Adipose tissue (tissue), 3 donors: ENCODE measurements around the gene RRBP1. TPM values are rescaled to one million over a fixed set of nuclear protein-coding genes. Genes with fewer than 3 reads are reported as not detected.

Experiments used
- H3K27ac ChIP-seq: one replicate; pipeline ENCODE4 v1.5.1; 2013; ENCODE audit warnings: low read depth, low read length
- WGBS, 3 donors: extraction: QIAGEN DNeasy Blood & Tissue Kit; methylation state at CpG; one replicate each; pipeline ENCODE4 v1.1.7; 2013; 5-methylcytosine and 5-hydroxymethylcytosine counted together
- polyA plus RNA-seq, 3 donors: library from polyadenylated mRNA; stranded (reverse); fragments of 200-250 nt; gene quantifications; one replicate each; pipeline ENCODE4 v1.2.3, GENCODE V29; 2013
- donor health status: healthy with polysubstance abuse.
- donor health status: Bipolar disorder and iron deficiency.
- donor health status: healthy.

The RRBP1 gene
- polyA plus RNA-seq, 3 donors, result 50.9 to 227 (median 80.2) TPM

DNA sequence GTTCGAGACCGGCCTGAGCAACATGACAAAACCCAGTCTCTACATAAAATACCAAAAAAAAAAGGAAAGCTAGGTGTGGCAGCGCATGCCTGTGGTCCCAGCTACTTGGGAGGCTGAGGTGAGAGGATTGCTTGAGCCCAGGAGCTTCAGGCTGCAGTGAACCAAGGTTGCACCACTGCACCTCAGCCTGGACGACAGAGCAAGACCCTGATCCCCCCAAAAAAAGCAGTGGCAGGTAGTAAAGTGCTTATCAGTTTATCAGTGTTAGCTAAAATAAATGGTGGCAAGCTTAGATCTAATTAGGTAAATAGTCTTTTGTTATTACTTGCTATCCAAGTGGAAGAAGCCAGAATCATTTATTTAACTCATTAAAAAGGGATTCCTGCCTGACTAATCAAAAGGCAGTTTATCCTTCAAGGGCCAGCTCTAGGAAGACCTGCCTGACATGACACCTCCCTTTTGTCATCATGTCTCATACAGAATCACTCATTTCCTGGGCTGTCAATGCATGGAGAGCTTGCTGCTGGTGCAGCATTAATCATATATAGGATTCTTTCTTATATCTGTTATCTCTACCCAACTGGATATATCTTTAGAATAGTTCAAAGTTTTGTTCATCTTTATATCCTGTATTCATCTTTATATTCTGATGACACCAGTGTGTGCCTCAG lies 102.5 kb downstream of the RRBP1 start:
- no peak overlapping the region for H3K27ac ChIP-seq
- WGBS, 3 donors, result 88 to 95% (median 95%) methylated on average over 4 of the region's 4 CpGs

DNA sequence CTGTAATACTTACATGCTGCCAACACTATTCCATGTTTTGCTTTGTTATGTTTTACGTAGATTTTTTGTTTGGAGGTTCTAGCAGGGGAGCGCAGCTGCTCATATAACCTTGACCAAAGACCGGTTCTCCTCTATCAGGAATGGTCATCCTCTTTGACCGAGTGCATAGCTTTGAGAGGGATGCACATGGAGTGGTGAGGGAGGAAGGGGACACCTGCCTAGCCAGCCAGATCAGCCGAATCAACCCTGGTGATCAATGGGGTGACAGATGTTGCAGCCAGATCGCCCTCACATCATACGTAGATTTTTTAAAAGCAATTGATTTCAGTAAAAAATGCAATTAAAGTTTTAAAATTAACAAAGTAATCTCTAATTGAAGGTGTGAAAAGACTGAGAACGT lies 105.8 kb downstream of the RRBP1 start:
- 29 to 83% (median 78%) methylated on average over 8 of the region's 8 CpGs for WGBS, 3 donors
- H3K27ac ChIP-seq, result no peak overlapping the region

DNA sequence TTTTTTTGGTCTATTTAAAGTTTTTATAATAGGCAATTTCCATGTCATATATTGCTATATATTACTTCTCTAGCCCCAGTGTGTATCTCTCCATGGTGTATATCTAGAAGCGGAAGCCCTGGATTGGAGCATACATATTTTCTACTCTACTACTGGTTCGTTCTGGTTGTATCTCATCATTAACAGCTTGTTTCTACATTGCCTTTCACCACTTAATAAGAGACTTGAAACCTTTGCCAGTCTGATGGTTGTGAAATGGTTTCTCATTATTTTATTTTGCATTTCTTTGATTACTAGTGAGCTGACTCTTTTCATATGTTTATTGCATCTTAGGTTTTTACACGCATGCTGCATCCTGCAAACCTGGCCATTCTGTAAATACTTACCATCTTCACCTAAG lies 108.6 kb downstream of the RRBP1 start:
- 42 to 81% (median 71%) methylated on average over 3 of the region's 3 CpGs for WGBS, 3 donors
- H3K27ac ChIP-seq, result no peak overlapping the region

DNA sequence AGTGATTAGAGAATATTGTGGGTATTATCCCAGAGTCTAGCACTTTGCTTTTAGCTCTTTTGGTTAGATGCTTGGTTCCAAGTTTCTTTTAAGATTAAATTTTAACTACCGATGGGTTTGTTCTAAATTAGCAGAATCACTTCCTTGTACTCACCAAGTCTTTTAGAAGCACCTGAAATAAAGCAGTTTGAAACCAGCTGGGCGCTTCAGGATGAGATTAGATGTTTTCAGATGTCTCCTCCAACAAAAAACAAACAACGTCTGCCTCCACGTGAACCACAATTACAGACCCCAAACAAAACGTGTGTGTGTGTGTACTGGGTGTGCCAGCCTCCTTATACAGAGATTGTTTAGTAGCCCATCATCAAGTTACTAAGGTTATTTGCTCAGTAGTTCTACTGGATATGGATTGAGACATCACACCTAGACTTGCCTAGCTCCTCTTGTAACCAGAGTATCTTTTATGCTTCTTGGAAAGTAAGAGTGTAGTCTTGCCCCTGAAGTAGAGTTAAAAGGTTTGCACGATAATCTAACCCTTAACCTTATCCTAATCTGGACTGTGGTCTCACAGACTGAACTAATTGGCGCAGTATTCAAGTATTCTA lies 109.9 kb downstream of the RRBP1 start:
- WGBS, 3 donors, result 20 to 66% (median 53%) methylated on average over 7 of the region's 7 CpGs

DNA sequence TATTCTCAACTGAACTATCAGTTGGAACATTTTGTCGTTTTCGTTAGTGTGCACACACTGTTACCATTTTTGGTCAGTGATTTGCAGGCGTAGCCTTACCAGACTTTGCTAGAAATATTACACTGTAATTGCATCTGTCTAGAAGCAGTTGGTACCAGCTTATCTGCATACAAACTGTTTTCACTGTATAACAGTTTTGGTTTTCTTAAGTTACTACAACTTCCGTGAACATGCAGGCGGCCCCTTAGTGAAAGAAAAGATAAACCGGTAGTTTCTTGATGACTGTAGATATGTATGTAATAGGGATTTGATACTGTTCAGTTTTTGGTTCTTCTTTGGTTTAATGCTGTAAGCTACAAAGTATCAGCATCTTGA lies 110.9 kb downstream of the RRBP1 start:
- WGBS, 3 donors, result 7 to 16% (median 13%) methylated on average over 6 of the region's 6 CpGs
- H3K27ac ChIP-seq, result no peak overlapping the region

More for the DNA sequence above, 109.9 kb downstream of the RRBP1 start:
- H3K27ac ChIP-seq, result no peak overlapping the region

DNA sequence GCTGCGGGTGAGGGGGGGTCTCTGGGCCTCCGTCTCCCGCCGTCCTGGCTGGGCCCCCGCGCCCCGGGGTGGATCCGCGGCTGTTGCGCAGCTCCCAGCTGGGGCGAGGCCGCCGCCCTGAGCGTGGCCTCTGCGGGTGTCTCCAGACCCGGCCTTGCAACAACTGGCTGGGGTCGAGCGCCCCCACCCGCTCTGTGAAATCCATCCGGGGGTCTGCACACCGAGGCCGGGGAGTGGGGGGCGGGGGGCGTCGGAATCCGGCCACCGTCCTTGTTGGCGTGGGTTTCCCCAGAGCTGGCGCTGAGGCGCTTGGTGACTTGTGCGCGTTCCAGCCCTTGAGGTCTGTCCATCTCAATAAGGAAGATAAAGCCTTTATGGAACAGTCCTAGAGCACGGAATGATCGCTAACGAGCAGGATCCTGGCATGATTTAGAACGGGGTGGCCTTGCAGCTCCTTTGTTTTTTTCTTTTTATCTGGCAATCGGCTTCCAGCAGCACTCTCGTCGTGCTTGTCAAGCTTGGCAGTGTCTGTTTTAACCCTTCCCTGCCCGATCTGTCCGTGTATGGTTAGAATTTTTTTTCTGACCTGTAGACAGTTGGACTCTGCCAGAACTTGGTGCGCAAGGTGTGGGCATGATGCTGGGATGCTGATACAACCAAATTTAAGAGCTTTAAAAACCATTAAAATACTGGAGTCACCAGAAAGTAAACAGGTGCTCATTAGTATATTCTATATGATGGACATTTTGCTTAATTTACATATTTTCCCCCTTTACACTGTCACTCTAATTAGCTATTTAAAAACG lies 111.5 kb downstream of the RRBP1 start:
- peak overlapping the region; percentile 9 for H3K27ac ChIP-seq
- 1% methylated on average over 43 of the region's 43 CpGs for WGBS, 3 donors

DNA sequence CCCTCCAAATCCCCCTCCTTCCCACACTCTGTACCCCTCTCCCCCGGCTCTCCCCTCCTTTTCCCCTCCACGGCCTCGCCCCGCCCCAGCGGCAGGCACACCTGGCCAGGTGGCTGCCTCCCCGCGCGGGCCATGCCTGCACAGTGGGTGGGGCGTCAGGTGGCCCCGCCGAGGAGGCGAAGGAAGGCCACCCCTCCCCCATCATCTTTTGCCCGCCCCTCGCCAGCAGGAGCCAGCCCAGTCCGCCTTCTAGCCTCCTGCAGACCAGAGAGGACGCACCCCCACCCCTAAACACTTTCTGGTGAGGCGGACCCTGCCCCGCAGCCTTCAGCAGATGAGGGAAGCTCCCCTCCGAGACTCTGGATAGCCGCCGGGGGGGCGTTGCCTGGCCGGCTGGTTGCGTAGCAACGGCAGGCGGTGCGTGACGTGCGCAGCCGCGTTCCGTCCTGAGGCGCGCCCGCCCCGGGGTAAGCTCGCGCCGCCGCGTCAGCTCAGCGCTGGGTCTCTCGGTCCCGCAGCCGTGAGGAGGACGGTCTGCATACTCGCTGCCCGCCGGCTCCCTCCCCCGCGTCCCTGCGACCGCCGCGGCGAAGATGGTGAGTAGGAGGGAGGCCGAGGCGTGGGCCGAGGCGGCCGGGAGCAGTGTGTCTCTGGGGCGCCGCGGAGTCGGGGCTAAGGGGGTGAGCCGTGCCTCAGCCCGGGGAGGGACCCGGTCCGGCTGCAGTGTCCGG lies 112.3 kb downstream of the RRBP1 start, which contains the start of gene DSTN:
Gene DSTN, plus strand, starts transcription at position 460 of the 731 bp plus-strand sequence. Its CDS starts 134 bp downstream, at position 594.
- H3K27ac ChIP-seq, result peak within 1 kb of the TSS; percentile 24
- 0 to 1% (median 0%) methylated on average over 67 to 70 of the region's 70 CpGs for WGBS, 3 donors

DNA sequence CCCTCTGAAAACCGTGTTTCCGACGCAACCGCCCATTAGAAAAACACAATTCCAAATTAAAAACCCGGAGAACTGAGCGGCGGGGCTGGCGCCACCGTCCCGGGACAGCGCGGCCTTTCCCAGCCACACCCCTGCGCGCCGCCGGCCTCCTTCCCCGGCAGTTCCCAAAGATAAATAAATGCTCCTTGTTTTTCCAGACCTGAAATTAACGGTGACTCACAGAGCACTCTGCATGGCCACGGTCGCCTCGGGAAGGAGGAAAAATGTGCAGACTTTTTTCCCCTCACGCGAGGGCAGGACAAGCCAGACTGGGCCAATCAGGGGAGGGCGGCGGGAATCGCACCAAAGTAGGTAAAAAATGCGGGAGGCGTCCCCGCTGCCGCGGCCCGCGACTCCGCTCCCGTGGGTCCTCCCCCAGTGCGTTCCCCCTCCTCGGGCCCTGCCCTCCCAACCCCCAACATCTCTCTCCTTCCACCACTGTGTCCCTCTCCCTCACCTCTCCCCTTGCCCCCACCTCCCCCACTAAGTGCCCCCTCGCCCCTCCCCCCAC lies 113.0 kb downstream of the RRBP1 start:
- 1 to 3% (median 2%) methylated on average over 36 to 38 of the region's 38 CpGs for WGBS, 3 donors
- H3K27ac ChIP-seq, result peak overlapping the region; percentile 24

DNA sequence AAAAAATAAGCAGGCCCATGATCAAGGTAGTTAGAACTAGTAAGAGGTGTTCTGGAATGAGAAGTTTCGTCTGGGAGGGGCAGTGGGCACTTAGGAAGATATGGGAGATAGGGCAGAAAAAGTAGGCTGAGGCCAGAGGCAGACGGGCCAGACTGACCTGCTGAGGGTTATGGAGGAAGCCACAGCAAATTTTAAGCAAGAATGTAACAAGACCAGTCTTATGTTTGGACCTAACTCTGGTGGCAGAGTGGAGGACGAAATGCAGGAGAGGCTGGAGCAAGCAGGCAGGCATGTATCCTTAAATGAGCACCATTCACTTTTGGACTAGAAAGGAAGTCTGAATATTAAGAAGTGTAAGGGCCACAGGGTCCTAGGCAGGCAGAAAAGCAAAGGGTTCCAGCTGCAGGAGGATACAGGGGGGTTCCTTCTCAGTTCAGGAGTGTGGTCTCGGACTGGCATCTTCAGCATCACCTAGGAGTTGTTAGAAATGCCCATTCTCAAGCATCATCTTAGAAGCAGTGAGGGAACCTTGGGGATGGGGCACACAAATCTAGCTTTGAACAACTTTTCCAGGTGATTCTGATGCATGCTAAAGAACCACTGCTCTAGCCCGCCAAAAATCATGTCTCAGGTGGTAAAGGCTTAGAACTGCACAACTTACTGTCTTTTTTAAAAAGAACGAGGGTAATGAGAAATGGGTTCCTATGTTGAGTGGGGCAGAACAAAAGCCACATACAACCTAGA lies 113.8 kb downstream of the RRBP1 start:
- WGBS, 3 donors, result 67 to 84% (median 82%) methylated on average over 6 of the region's 6 CpGs
- H3K27ac ChIP-seq, result peak overlapping the region; percentile 24

DNA sequence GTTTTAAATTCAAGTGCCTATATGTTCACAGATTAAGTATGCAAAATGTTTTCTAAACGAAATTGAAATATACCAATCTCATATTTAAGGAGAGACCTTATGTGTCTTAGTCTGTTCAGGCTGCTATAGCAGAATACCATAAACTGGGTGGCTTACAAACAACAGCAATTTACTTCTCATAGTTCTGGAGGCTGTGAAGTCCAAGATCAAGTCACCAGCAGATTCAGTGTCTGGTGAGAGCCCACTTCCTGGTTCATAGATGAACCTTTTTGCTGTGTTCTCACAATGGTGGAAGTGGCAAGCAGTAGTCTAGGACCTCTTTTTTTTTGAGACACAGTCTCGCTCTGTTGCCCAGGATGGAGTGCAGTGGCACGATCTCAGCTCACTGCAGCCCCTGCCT lies 115.7 kb downstream of the RRBP1 start:
- 92 to 95% (median 93%) methylated on average over 3 of the region's 3 CpGs for WGBS, 3 donors
- no peak overlapping the region for H3K27ac ChIP-seq

DNA sequence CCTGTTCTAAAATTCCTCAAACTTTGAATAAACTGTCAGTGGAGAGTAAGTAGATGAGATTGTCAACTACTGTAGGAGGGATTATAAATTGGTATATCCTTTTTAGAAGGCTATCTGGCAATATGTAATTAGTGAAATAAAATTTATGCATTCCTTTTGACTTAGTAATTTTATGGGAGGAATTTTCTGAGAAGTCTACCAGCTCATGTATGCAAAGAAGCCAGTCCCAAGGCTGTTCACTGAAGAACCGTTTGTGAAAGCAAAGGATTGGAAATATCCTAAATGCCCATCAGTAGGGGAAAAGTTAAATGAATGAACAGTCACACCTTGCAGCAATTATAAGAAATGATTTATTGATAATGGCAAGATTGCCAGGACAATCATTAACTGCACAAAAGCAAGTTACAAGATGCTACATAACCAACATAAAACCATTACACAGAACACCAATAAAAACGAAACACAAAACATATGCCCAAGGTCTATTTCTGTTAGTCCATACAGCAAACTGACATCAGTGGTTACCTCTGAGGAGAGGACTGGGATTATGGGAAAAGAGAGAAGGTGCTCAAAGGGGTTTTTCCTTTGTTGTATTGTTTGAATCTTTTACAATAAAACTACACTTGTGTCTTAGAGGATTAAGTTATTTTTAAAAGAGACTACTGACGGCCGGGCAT lies 116.7 kb downstream of the RRBP1 start:
- WGBS, 3 donors, result 69 to 78% (median 71%) methylated on average over 4 of the region's 4 CpGs
- no peak overlapping the region for H3K27ac ChIP-seq

Other genes with a start within 250 kb of the RRBP1 start
- gene BFSP1, start 150.9 kb downstream of the RRBP1 start, polyA plus RNA-seq, result 1 to 10 TPM in 2 of 3 donors, under 1 TPM in 1; 0.68 to 1.3 (median 1.0) TPM
- gene DSTN, start 112.2 kb downstream of the RRBP1 start, polyA plus RNA-seq, result 100 to 1,000 TPM; 200 to 487 (median 295) TPM
- under 1 TPM in 1 of 3 donors, not detected in 2; 0.92 TPM for gene BANF2, start 17.7 kb upstream of the RRBP1 start, polyA plus RNA-seq